GM21381 (cell line): Measurements from ENCODE around the gene KCNT2.
"Not testable (repeated sequence)": the region's sequence is repeated elsewhere in the genome, so short reads cannot be mapped to it uniquely, and the experiment has no call there.

ENCODE experiments used
- ATAC-seq: cut with Tn5 transposase; IDR thresholded peaks from one replicate; pipeline ENCODE4 v1.9.1; 2021; ENCODE audit warnings: mild to moderate bottlenecking, moderate library complexity; ENCODE audit not compliant: unreplicated experiment

Gene KCNT2

GRCh38 chr1:196590959-196591358, 17.3 kb downstream of the KCNT2 start:
- no peak for ATAC-seq

- ATAC-seq: no peak
These were observed 18.1 kb downstream of the KCNT2 start for GRCh38 chr1:196590012-196590708.

- ATAC-seq: no peak
These were observed 23.5 kb downstream of the KCNT2 start for GRCh38 chr1:196584696-196585095.

GRCh38 chr1:196577386-196577785, 30.9 kb downstream of the KCNT2 start:
- no peak for ATAC-seq

- ATAC-seq: no peak
These were observed 35.0 kb downstream of the KCNT2 start for GRCh38 chr1:196573226-196573625.

DNA sequence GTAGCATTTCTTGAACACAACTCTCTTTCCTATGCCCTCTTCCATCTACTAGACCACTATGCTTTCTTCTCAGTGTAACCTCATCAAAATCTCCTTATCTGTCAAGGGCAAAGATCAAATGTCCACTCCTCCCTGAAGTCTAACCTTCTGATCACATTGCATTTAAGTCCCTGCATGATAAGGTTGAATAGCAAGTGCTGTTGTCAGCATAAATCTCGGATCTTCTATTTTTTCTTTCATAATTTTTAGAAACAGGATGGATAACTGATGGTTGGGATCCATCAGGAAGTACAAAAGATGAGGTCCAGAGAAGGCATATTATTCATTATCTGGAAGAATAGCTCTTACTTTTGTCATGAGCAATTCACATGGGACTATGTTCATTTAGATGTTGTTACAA, 41.0 kb downstream of the KCNT2 start:
- no peak for ATAC-seq

DNA sequence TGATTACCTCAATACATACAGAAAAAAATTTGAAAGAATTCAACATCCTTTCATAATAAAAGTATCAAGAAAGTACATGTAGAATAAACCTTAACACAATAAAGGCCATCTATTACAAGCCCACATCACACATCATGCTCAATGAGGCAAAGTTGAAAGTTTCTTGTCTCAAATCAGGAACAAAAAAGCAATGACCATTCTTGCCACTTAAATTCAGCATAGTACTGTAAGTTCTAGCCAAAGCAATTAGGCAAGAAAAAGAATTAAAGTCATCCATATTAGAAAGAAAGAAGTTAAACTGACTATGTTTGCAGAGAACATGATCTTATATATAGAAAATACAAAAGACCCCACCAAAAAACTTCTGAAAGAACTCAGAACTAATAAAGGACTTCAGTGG, 44.5 kb downstream of the KCNT2 start:
- no peak for ATAC-seq

DNA sequence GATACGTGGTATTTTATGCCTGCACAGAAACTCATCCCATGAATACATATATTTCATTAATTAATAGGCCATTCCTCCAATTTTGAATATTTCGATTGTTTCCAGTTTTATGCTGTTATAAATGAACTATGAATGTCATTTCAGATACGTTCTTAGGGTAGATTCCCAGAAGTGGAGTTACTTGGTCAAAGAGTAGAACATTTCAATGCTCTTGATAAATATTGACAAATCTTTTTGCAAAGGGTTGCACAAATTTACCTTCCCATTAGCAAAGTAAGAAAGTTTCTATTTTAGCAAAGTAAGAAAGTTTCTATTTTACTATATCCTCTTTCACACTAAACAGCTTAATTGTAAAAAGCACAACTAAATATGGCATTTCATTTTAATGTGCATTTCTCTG, 48.9 kb downstream of the KCNT2 start:
- no peak for ATAC-seq

- no peak for ATAC-seq
These were observed 49.8 kb downstream of the KCNT2 start for GRCh38 chr1:196558411-196558810.

DNA sequence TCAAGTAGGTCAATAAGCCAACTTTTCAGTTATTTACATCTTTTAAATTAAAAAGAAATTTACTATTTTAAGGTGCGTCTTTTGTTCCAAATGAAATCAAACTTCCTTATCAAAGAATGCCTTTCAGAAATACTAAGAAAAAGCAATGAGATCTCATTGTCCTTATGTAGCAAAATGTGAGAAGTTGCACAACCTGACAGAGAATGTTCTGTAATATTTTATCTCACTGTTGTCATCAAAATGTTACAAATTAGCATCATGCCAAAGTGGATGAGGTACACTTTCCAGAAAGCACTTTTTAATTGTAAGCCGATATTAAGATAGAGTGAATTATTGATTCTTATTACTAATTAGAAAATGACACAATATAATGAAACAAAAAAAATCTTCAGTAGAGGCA, 50.4 kb downstream of the KCNT2 start:
- ATAC-seq: no peak

DNA sequence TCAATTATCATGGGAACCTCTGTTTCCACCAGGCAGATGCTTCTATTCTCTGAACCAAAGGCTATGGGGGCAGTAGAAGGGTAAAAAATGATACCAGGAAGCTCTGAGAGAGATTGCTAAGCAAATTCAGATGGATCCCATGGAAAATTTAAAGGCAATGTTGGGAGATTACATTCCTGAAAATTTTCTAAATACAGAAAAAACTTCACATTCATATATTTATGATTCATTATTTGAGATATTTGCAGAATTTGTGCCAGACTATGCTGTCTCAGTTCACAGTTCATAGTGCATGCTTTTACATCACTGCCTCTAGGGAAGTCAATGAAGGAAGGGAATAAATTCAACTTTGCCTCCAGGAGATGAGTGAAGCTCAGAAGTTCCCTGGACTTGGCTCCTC, 57.5 kb downstream of the KCNT2 start:
- no peak for ATAC-seq

- ATAC-seq: no peak
These were observed 61.7 kb downstream of the KCNT2 start for GRCh38 chr1:196546272-196547111.

GRCh38 chr1:196545222-196545621, 63.0 kb downstream of the KCNT2 start:
- ATAC-seq: no peak

GRCh38 chr1:196544617-196545016, 63.6 kb downstream of the KCNT2 start:
- no peak for ATAC-seq

DNA sequence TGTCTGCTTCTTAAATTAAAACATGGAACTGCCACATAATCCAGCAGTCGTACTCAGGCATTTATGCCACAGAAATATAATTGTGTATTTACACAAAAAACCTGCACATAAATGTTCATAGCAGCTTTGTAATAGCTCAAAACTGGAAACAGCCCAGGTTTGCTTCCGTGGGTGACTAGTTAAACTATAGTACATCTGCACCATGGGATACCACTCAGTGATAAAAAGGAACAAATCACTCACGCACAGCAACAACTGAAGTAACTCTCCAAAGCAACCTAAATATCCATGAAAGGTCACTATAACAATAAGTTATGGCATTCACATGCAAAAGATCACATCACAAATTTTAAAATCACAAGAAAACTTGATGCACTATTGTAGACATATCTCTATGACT, 64.4 kb downstream of the KCNT2 start:
- no peak for ATAC-seq

- ATAC-seq: no peak
These were observed 69.8 kb downstream of the KCNT2 start for GRCh38 chr1:196538473-196538872.

DNA sequence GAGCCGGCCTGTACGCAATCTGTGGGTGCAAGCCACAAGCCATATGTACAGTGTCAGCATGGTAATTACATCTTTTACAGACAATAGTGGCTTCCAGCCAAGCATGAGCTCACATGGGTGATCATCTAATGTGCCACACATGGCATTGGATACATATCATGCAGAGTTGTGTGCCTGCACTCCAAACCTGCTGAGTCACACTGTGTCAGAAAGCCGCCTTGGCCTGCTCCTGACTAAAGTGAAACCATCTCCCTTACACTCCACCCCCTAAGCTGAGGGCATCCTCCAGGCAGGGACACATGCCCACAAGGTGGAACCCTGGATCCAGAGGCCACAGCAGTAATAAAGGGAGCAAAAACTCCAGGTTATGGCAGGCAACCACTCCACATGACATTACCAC, 72.5 kb downstream of the KCNT2 start:
- no peak for ATAC-seq

DNA sequence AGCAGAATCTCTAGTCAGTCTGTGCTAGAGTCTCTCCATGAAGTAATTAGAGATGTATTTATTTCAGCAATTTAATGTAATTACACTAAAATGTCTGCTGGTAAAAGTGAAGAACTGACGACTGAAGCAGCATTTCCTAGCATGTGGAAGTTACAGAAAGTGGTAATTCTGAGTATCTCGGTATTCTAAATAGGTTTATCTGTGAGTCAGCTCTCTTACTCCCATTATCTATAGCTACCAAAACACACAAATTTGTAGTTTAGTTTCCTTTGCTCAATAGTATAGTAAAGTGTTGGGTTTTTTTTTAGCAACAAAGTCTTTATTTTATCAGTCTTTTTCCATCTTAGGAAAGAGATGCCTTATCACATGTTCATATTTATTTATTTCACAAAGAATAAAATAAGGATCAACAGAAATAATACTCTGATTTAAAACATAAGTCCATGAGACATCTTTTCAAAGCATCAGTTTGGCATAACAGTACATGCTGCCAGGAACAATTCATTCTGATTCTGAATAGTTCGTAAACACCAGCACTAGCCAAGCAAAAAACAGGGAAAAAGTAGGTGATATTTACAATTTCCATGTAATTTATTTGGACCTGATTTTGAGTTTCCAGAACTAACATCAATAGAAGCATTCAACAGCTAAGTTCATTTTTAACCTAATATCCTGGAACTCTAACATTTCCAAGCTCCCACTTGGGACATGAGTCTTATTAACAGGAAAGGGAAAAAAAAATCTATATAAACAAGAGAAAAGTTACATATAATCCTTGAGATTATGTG, 76.3 kb downstream of the KCNT2 start:
- no peak for ATAC-seq

DNA sequence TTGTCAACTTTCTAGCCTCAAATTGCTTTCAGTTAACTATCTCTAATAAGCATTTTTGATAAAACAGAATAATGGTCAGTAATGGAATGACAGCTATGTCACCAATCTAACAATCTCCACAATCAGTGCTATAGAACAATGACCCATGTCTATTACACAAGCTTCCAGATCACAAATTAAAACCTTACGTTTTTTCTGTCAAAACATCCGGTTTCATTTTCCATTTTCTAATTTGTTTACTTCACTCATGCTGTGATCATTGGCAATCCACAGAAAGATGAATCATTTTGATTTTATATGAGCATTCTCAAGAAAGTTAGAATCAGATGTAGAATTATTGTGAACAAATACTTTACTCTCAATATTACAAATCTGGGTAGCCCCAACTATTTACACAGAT, 80.3 kb downstream of the KCNT2 start:
- no peak for ATAC-seq

DNA sequence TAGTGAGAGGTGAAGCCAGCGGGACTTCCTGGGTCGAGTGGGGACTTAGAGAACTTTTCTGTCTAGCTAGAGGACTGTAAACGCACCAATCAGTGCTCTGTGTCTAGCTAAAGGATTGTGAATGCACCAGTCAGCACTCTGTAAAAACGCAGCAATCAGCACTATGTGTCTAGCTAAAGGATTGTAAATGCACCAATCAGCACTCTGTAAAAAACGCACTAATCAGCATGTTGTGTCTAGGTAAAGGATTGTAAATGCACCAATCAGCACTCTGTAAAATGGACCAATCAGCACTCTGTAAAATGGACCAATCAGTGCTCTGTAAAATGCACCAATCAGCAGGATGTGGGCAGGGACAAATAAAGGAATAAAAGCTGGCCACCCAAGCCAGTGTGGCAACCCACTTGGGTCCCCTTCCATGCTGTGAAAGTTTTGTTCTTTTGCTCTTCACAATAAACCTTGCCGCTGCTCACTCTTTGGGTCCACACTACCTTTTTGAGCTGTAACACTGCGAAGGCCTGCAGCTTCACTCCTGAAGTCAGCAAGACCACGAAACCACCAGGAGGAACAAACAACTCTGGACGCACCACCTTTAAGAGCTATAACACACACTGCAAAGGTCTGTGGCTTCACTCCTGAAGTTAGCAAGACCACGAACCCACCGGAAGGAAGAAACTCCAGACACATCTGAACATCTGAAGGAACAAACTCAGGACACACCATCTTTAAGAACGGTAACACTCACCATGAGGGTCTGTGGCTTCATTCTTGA, 85.5 kb downstream of the KCNT2 start:
- ATAC-seq: not testable (repeated sequence)

- ATAC-seq: no peak
These were observed 91.0 kb downstream of the KCNT2 start for GRCh38 chr1:196517193-196517592.
